Esophagus squamous epithelium (tissue), 5 donors: Measurements from ENCODE around the gene TEC. TPM values are rescaled to one million over a fixed set of nuclear protein-coding genes. Genes with fewer than 3 reads are reported as not detected.

Source experiments
- DNase-seq: peaks from one replicate; lab custom pipeline; 2025; lab: John Stamatoyannopoulos, UW
- H3K27ac ChIP-seq, 4 donors: fragments of 200-600 bp; sonication (generic); one replicate each; pipeline ENCODE4 v1.5.1; 2016 to 2019; ENCODE audit warnings: mild to moderate bottlenecking in 1 of 4
- H3K27me3 ChIP-seq, 4 donors: fragments of 200-600 bp; sonication (generic); 1 replicate in 3 of 4; 2 replicates in 1 of 4; pipeline versions ENCODE4 v1.5.1 to v1.6.0; 2017 to 2021; ENCODE audit warnings: antibody characterized with exemption in 1 of 4
- H3K36me3 ChIP-seq, 3 donors: fragments of 200-600 bp; sonication (generic); one replicate each; pipeline ENCODE4 v1.5.1; 2016 to 2019
- H3K4me1 ChIP-seq, 3 donors: fragments of 200-600 bp; sonication (generic); one replicate each; pipeline ENCODE4 v1.5.1; 2017 to 2019
- H3K4me3 ChIP-seq, 4 donors: fragments of 200-600 bp; sonication (generic); 1 replicate in 3 of 4; 2 replicates in 1 of 4; pipeline ENCODE4 v1.5.1; 2016 to 2019; ENCODE audit warnings: mild to moderate bottlenecking in 2 of 4, moderate library complexity in 1 of 4
- H3K9me3 ChIP-seq, 3 donors: fragments of 200-600 bp; sonication (generic); one replicate each; pipeline ENCODE4 v1.5.1; 2016 to 2019
- POLR2A ChIP-seq, 4 donors: fragments of 450-650 bp; IDR thresholded peaks; one replicate each; pipeline ENCODE4 v1.6.1; 2017; ENCODE audit warnings: antibody characterized with exemption in 4 of 4, mild to moderate bottlenecking in 4 of 4, moderate library complexity in 3 of 4
- WGBS, 2 donors: methylation state at CpG; one replicate each; pipeline ENCODE4 v1.1.5; 2018; 5-methylcytosine and 5-hydroxymethylcytosine counted together
- intact Hi-C: fragments of 100-400 bp; cut with DNase I; formaldehyde crosslinking; loops from one replicate; pipeline ENCODE4 v1.15.0; 2022
- total RNA-seq, 4 donors: library from RNA; depleted of rRNA; stranded (reverse); fragments of >200 nt; gene quantifications; one replicate each; pipeline ENCODE4 v1.1.0, GENCODE V29; 2016
- TF ChIP-seq, protein P1 (sequence below), 6 experiments: fragments of 450-650 bp in 4 of 6; fragments of 200-600 bp in 2 of 6; sonication (generic) in 2 of 6; IDR thresholded peaks; one replicate each; pipeline ENCODE4 v1.5.1; 2016 to 2019; ENCODE audit warnings: antibody characterized with exemption in 6 of 6, mild to moderate bottlenecking in 4 of 6, moderate library complexity in 4 of 6
- donor health status: DM: yes; HTN: yes; CAD: no.

Gene TEC
- total RNA-seq, 4 donors from 2014 or later = 3.8 to 8.6 (median 7.2) TPM

GRCh38 chr4:48254381-48255071, 15.1 kb downstream of the TEC start:
- peaks cover 0 to 41% (median 5%) of the 10 kb centered on the region in 3 donors for H3K4me1 ChIP-seq
- TF ChIP-seq POLR2A (IDR thresholded peaks at IDR 0.05) = no peak
- TF ChIP-seq, protein P1, sequence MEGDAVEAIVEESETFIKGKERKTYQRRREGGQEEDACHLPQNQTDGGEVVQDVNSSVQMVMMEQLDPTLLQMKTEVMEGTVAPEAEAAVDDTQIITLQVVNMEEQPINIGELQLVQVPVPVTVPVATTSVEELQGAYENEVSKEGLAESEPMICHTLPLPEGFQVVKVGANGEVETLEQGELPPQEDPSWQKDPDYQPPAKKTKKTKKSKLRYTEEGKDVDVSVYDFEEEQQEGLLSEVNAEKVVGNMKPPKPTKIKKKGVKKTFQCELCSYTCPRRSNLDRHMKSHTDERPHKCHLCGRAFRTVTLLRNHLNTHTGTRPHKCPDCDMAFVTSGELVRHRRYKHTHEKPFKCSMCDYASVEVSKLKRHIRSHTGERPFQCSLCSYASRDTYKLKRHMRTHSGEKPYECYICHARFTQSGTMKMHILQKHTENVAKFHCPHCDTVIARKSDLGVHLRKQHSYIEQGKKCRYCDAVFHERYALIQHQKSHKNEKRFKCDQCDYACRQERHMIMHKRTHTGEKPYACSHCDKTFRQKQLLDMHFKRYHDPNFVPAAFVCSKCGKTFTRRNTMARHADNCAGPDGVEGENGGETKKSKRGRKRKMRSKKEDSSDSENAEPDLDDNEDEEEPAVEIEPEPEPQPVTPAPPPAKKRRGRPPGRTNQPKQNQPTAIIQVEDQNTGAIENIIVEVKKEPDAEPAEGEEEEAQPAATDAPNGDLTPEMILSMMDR (IDR thresholded peaks at IDR 0.05) = no peak
- no peaks in the 10 kb centered on the region for H3K36me3 ChIP-seq
- H3K27me3 ChIP-seq = no peaks in the 10 kb centered on the region
- no peak overlapping the region for H3K27ac ChIP-seq
- WGBS, 2 donors = 38 to 46% methylated on average over 5 to 6 of the region's 6 CpGs
- intact Hi-C loops = no loop called here
- H3K4me3 ChIP-seq = no peak overlapping the region
- no peak for DNase-seq
- no peaks in the 10 kb centered on the region for H3K9me3 ChIP-seq

- DNase-seq = no peak
- peaks cover 0 to 40% (median 5%) of the 10 kb centered on the region in 3 donors for H3K4me1 ChIP-seq
- no peaks in the 10 kb centered on the region for H3K27me3 ChIP-seq
- no peaks in the 10 kb centered on the region for H3K9me3 ChIP-seq
- H3K4me3 ChIP-seq = no peak overlapping the region
- no peak overlapping the region for H3K27ac ChIP-seq
- TF ChIP-seq, protein P1 (IDR thresholded peaks at IDR 0.05) = no peak
- no peak for TF ChIP-seq POLR2A (IDR thresholded peaks at IDR 0.05)
- H3K36me3 ChIP-seq = no peaks in the 10 kb centered on the region
- intact Hi-C loops = no loop called here
Measured at GRCh38 chr4:48252313-48252712, 17.3 kb downstream of the TEC start.

GRCh38 chr4:48250980-48251379, 18.7 kb downstream of the TEC start:
- intact Hi-C loops = no loop called here
- no peaks in the 10 kb centered on the region for H3K9me3 ChIP-seq

GRCh38 chr4:48250343-48250742, 19.3 kb downstream of the TEC start:
- Histone ChIP-seq H3K27me3 (no peaks in the 10 kb centered on the region), H3K27ac (no peak overlapping the region), H3K4me3 (no peak overlapping the region), H3K4me1 (peaks cover 0 to 41% (median 5%) of the 10 kb centered on the region in 3 donors), H3K9me3 (no peaks in the 10 kb centered on the region), H3K36me3 (no peaks in the 10 kb centered on the region)
- whole genome bisulfite sequencing, 2 donors = 82 to 83% methylated on average over 2 to 4 of the region's 4 CpGs
- DNase-seq = no peak
- intact Hi-C loops = no loop called here
- TF ChIP-seq, protein P1 (IDR thresholded peaks at IDR 0.05) = no peak
- TF ChIP-seq POLR2A (IDR thresholded peaks at IDR 0.05) = no peak

More at GRCh38 chr4:48250980-48251379, 18.7 kb downstream of the TEC start:
- no peak for TF ChIP-seq POLR2A (IDR thresholded peaks at IDR 0.05)
- TF ChIP-seq, protein P1 (IDR thresholded peaks at IDR 0.05) = no peak
- Histone ChIP-seq H3K4me3 (no peak overlapping the region), H3K27ac (no peak overlapping the region), H3K36me3 (no peaks in the 10 kb centered on the region), H3K4me1 (peaks cover 0 to 45% (median 5%) of the 10 kb centered on the region in 3 donors), H3K27me3 (no peaks in the 10 kb centered on the region)
- 91 to 93% methylated on average over 2 of the region's 2 CpGs for WGBS, 2 donors
- DNase-seq = no peak

DNA sequence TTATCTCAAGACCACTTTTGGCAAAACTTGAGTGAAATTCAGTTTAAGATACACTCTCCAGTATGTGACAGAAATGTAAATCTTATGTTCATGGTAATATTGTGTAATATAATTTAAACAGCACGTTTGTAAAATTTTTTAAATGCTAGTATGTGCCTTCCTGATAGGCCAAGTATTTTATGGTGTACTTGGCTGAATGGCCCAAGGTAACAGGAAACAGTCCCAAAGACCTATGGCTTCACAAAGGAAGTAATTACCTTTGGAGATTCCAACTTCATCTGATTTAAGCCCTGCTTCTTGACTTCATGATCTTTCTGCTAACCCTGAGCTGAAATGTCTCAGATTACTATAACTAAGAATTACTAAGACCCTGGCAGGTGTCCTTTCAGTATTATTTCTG, 20.3 kb downstream of the TEC start:
- H3K36me3 ChIP-seq = no peaks in the 10 kb centered on the region
- no peaks in the 10 kb centered on the region for H3K9me3 ChIP-seq
- 50 to 54% methylated on average over 1 of the region's 1 CpG for WGBS, 2 donors
- no peak overlapping the region for H3K4me3 ChIP-seq
- H3K4me1 ChIP-seq = peaks cover 0 to 32% (median 5%) of the 10 kb centered on the region in 3 donors
- TF ChIP-seq, protein P1 (IDR thresholded peaks at IDR 0.05) = no peak
- TF ChIP-seq POLR2A (IDR thresholded peaks at IDR 0.05) = no peak
- no peak overlapping the region for H3K27ac ChIP-seq
- no peak for DNase-seq
- intact Hi-C loops = no loop called here
- H3K27me3 ChIP-seq = no peaks in the 10 kb centered on the region
